HEK293 (cell line): ENCODE data around the gene ERBB2.
"Not testable (repeated sequence)": the region's sequence is repeated elsewhere in the genome, so short reads cannot be mapped to it uniquely, and the experiment has no call there.

ENCODE experiments used
- CTCF ChIA-PET: fragments of 350-600 bp; formaldehyde crosslinking; extraction: SDS; loops from one replicate; lab custom pipeline; 2021; ENCODE audit warnings: antibody characterized with exemption; lab: Yijun Ruan, JAX
- POLR2A ChIA-PET: fragments of 300-600 bp; formaldehyde crosslinking; extraction: SDS; loops from one replicate; lab custom pipeline; 2020; ENCODE audit warnings: antibody characterized with exemption, inconsistent platforms; lab: Yijun Ruan, JAX
- H3K27ac ChIP-seq: fragments of 200-500 bp; sonication (Bioruptor generic); 2 replicates; pipeline ENCODE4 v1.5.1; 2014; ENCODE audit warnings: low read depth, low read length, control low read depth, inconsistent platforms; ENCODE audit errors: extremely low read depth
- H3K36me3 ChIP-seq, 2 experiments: fragments of 200-500 bp in 1 of 2; sonication (Bioruptor generic) in 1 of 2; 1 replicate in 1 of 2; 2 replicates in 1 of 2; pipeline ENCODE4 v1.5.1; 2014 to 2017; ENCODE audit warnings: inconsistent platforms in 2 of 2, low read length in 2 of 2; ENCODE audit not compliant: control insufficient read depth in 2 of 2, insufficient read depth in 1 of 2
- H3K4me1 ChIP-seq: fragments of 200-500 bp; sonication (Bioruptor generic); 2 replicates; pipeline ENCODE4 v1.5.1; 2014; ENCODE audit warnings: mild to moderate bottlenecking, low read length, inconsistent platforms; ENCODE audit not compliant: control insufficient read depth, insufficient read depth
- H3K4me3 ChIP-seq: 2 replicates; pipeline ENCODE4 v1.5.1; 2011; ENCODE audit warnings: low read depth, mild to moderate bottlenecking, control low read depth, low read length, moderate library complexity
- H3K9me3 ChIP-seq: fragments of 200-500 bp; sonication (Bioruptor generic); 2 replicates; pipeline ENCODE4 v1.5.1; 2014; ENCODE audit warnings: low read depth, low read length, inconsistent platforms; ENCODE audit not compliant: control insufficient read depth, insufficient read depth
- ELK4 ChIP-seq: IDR thresholded peaks from 2 replicates; pipeline ENCODE4 v1.6.1; 2011; ENCODE audit warnings: mild to moderate bottlenecking, low read depth, low read length, borderline replicate concordance
- MEIS1 ChIP-seq: sonication (generic); formaldehyde crosslinking; IDR thresholded peaks from 2 replicates; pipeline ENCODE4 v1.8.1; 2022; ENCODE audit warnings: missing genetic modification reagents, mild to moderate bottlenecking, borderline replicate concordance
- OSR2 ChIP-seq: fragments of 450-650 bp; formaldehyde crosslinking; IDR thresholded peaks from 2 replicates; pipeline ENCODE4 v1.5.1; 2016; ENCODE audit warnings: missing biosample characterization, missing genetic modification characterization
- REPIN1 ChIP-seq: fragments of 450-650 bp; formaldehyde crosslinking; IDR thresholded peaks from 2 replicates; pipeline ENCODE4 v1.5.1; 2017; ENCODE audit warnings: missing biosample characterization, missing genetic modification characterization, low read depth
- TCF7L2 ChIP-seq: IDR thresholded peaks from 2 replicates; pipeline ENCODE4 v1.6.1; 2011; ENCODE audit warnings: low read depth, mild to moderate bottlenecking, inconsistent platforms, low read length, moderate library complexity, borderline replicate concordance
- ZBTB20 ChIP-seq: fragments of 450-650 bp; formaldehyde crosslinking; IDR thresholded peaks from 2 replicates; pipeline ENCODE4 v1.5.1; 2016; ENCODE audit warnings: missing biosample characterization, missing genetic modification characterization
- ZBTB44 ChIP-seq: fragments of 450-650 bp; IDR thresholded peaks from 2 replicates; pipeline ENCODE4 v1.5.1; 2018; ENCODE audit warnings: missing biosample characterization, mild to moderate bottlenecking, missing genetic modification characterization
- ZNF114 ChIP-seq: fragments of 450-650 bp; formaldehyde crosslinking; IDR thresholded peaks from 2 replicates; pipeline ENCODE4 v1.5.0; 2017; ENCODE audit warnings: missing biosample characterization, missing genetic modification characterization
- ZNF132 ChIP-seq: fragments of 450-650 bp; formaldehyde crosslinking; IDR thresholded peaks from 2 replicates; pipeline ENCODE4 v1.5.1; 2017; ENCODE audit warnings: missing biosample characterization, missing genetic modification characterization, borderline replicate concordance
- ZNF138 ChIP-seq: fragments of 450-650 bp; formaldehyde crosslinking; IDR thresholded peaks from 2 replicates; pipeline ENCODE4 v1.5.1; 2016; ENCODE audit warnings: missing biosample characterization, missing genetic modification characterization, borderline replicate concordance
- ZNF146 ChIP-seq: fragments of 450-650 bp; formaldehyde crosslinking; IDR thresholded peaks from 2 replicates; pipeline ENCODE4 v1.5.1; 2016; ENCODE audit warnings: missing biosample characterization, missing genetic modification characterization
- ZNF155 ChIP-seq: fragments of 450-650 bp; formaldehyde crosslinking; IDR thresholded peaks from 2 replicates; pipeline ENCODE4 v1.5.1; 2016; ENCODE audit warnings: missing biosample characterization, missing genetic modification characterization
- ZNF16 ChIP-seq: fragments of 450-650 bp; formaldehyde crosslinking; IDR thresholded peaks from 2 replicates; pipeline ENCODE4 v1.5.1; 2016; ENCODE audit warnings: low read depth, missing biosample characterization, missing genetic modification characterization
- ZNF2 ChIP-seq: fragments of 450-650 bp; formaldehyde crosslinking; IDR thresholded peaks from 2 replicates; pipeline ENCODE4 v1.5.1; 2016; ENCODE audit warnings: missing biosample characterization, missing genetic modification characterization
- ZNF211 ChIP-seq: fragments of 450-650 bp; formaldehyde crosslinking; IDR thresholded peaks from 2 replicates; pipeline ENCODE4 v1.5.1; 2016; ENCODE audit warnings: low read depth, missing biosample characterization, missing genetic modification characterization
- ZNF274 ChIP-seq, 2 experiments: fragments of 200-500 bp in 1 of 2; fragments of 450-650 bp in 1 of 2; sonication (Bioruptor generic) in 1 of 2; formaldehyde crosslinking in 1 of 2; IDR thresholded peaks; 2 replicates each; pipeline versions ENCODE4 v1.5.1 to v1.6.1; 2014 to 2016; ENCODE audit warnings: borderline replicate concordance in 1 of 2, inconsistent platforms in 1 of 2, low read length in 1 of 2, missing biosample characterization in 1 of 2, missing genetic modification characterization in 1 of 2
- ZNF311 ChIP-seq: fragments of 450-650 bp; formaldehyde crosslinking; IDR thresholded peaks from 2 replicates; pipeline ENCODE4 v1.5.1; 2017; ENCODE audit warnings: missing biosample characterization, missing genetic modification characterization, borderline replicate concordance
- ZNF391 ChIP-seq: fragments of 450-650 bp; formaldehyde crosslinking; IDR thresholded peaks from 2 replicates; pipeline ENCODE4 v1.5.1; 2016; ENCODE audit warnings: low read depth, missing biosample characterization, missing genetic modification characterization, borderline replicate concordance
- ZNF423 ChIP-seq: fragments of 450-650 bp; formaldehyde crosslinking; IDR thresholded peaks from 2 replicates; pipeline ENCODE4 v1.5.1; 2016; ENCODE audit warnings: missing biosample characterization, missing genetic modification characterization
- ZNF510 ChIP-seq: fragments of 450-650 bp; formaldehyde crosslinking; IDR thresholded peaks from 2 replicates; pipeline ENCODE4 v1.5.1; 2018; ENCODE audit warnings: mild to moderate bottlenecking, missing genetic modification characterization, missing biosample characterization; ENCODE audit not compliant: insufficient replicate concordance
- ZNF521 ChIP-seq: fragments of 450-650 bp; formaldehyde crosslinking; IDR thresholded peaks from 2 replicates; pipeline ENCODE4 v1.5.1; 2017; ENCODE audit warnings: missing biosample characterization, mild to moderate bottlenecking, missing genetic modification characterization
- ZNF529 ChIP-seq: fragments of 450-650 bp; formaldehyde crosslinking; IDR thresholded peaks from 2 replicates; pipeline ENCODE4 v1.5.1; 2017; ENCODE audit warnings: missing genetic modification characterization, missing biosample characterization; ENCODE audit not compliant: insufficient replicate concordance
- ZNF555 ChIP-seq: fragments of 450-650 bp; formaldehyde crosslinking; conservative IDR thresholded peaks from 2 replicates; pipeline ENCODE4 v1.5.1; 2017; ENCODE audit warnings: missing biosample characterization, mild to moderate bottlenecking, missing genetic modification characterization, inconsistent platforms
- ZNF600 ChIP-seq: fragments of 450-650 bp; formaldehyde crosslinking; IDR thresholded peaks from 2 replicates; pipeline ENCODE4 v1.5.1; 2016; ENCODE audit warnings: missing biosample characterization, missing genetic modification characterization
- ZNF626 ChIP-seq: fragments of 450-650 bp; sonication (Bioruptor Pico); formaldehyde crosslinking; IDR thresholded peaks from 2 replicates; pipeline ENCODE4 v1.5.1; 2018; ENCODE audit warnings: missing biosample characterization, missing genetic modification characterization, inconsistent platforms
- ZNF670 ChIP-seq: fragments of 450-650 bp; formaldehyde crosslinking; IDR thresholded peaks from 2 replicates; pipeline ENCODE4 v1.5.1; 2016; ENCODE audit warnings: missing biosample characterization, missing genetic modification characterization, low read depth
- ZNF747 ChIP-seq: fragments of 450-650 bp; formaldehyde crosslinking; IDR thresholded peaks from 2 replicates; pipeline ENCODE4 v1.5.1; 2016; ENCODE audit warnings: missing biosample characterization, missing genetic modification characterization
- ZNF792 ChIP-seq: fragments of 450-650 bp; formaldehyde crosslinking; IDR thresholded peaks from 2 replicates; pipeline ENCODE4 v1.5.1; 2016; ENCODE audit warnings: missing biosample characterization, missing genetic modification characterization
- TF ChIP-seq, protein P1 (sequence below): fragments of 450-650 bp; formaldehyde crosslinking; IDR thresholded peaks from 2 replicates; pipeline ENCODE4 v1.5.1; 2017; ENCODE audit warnings: missing biosample characterization, mild to moderate bottlenecking, missing genetic modification characterization, moderate library complexity

Gene ERBB2

GRCh38 chr17:39711071-39711470, 11.2 kb downstream of the ERBB2 start:
- H3K9me3 ChIP-seq, H3K4me1 ChIP-seq, H3K4me3 ChIP-seq, H3K27ac ChIP-seq: not testable (repeated sequence)
- H3K36me3 ChIP-seq = peaks cover 12 to 87% of the 10 kb centered on the region in 2 experiments
- ChIA-PET POLR2A (interaction anchor here (0.7 kb wide), 1 partner anchor 23 kb away, joined by 3 read pairs; the partner anchor contains the start of gene PGAP3), CTCF (interaction anchor here (0.5 to 0.6 kb wide), 3 partner anchors 10 to 43 kb away, joined by 3 to 5 read pairs (median 5); no protein-coding TSS in a partner anchor)

- Histone ChIP-seq H3K4me1 (no peaks in the 10 kb centered on the region), H3K27ac (no peak overlapping the region), H3K9me3 (no peaks in the 10 kb centered on the region)
- CTCF ChIA-PET = no interaction called here
- POLR2A ChIA-PET = no interaction called here
- no peak for TF ChIP-seq ZNF311 (tag by site-specific recombination)
- TF ChIP-seq ZBTB20 (tag by site-specific recombination) = no peak
- TF ChIP-seq ZNF670 (tag by site-specific recombination) = no peak
- no peak for TF ChIP-seq ZNF155 (tag by site-specific recombination)
- no peak for TF ChIP-seq OSR2 (tag by site-specific recombination)
- TF ChIP-seq ZNF391 (tag by site-specific recombination) = no peak
- TF ChIP-seq ZNF132 = no peak
- no peak for TF ChIP-seq ZNF138
- no peak for TF ChIP-seq ZNF747 (tag by site-specific recombination)
- no peak for TF ChIP-seq ZNF600 (tag by site-specific recombination)
- no peak for TF ChIP-seq ZNF146
- TF ChIP-seq ZNF510 (tag by site-specific recombination) = no peak
- no peak for TF ChIP-seq ZNF555 (tag by site-specific recombination)
- TF ChIP-seq ZNF626 (tag by site-specific recombination) = no peak
- TF ChIP-seq ZNF16 (tag by site-specific recombination) = no peak
- no peak for TF ChIP-seq ZNF521
- TF ChIP-seq, all 188 proteins: peak for 0
- Histone ChIP-seq H3K4me3 (no peak overlapping the region), H3K36me3 (peaks cover 12 to 88% of the 10 kb centered on the region in 2 experiments)
These were observed 12.0 kb downstream of the ERBB2 start for GRCh38 chr17:39711851-39712250.

DNA sequence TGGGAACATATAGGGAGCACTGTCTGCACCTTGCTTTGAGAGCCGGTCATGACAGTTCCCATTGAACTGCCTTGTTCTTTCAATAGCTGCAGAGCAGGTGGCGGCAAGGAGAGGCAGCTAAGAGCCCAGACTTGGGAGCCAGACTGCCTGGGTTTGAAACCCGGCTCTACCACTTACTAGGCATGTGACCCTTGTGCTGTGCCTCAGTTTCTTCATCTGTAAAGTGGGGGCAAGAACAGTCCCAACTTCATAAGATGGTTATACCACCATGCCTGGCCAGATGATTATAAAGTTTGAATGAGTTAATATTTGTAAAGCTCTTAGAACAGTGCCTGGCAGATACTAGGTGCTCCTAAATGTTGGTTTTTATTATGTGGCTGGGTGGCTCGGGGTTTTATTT, 14.4 kb downstream of the ERBB2 start:
- Histone ChIP-seq H3K27ac (no peak overlapping the region), H3K36me3 (peaks cover 18 to 81% of the 10 kb centered on the region in 2 experiments)
- TF ChIP-seq, protein P1, sequence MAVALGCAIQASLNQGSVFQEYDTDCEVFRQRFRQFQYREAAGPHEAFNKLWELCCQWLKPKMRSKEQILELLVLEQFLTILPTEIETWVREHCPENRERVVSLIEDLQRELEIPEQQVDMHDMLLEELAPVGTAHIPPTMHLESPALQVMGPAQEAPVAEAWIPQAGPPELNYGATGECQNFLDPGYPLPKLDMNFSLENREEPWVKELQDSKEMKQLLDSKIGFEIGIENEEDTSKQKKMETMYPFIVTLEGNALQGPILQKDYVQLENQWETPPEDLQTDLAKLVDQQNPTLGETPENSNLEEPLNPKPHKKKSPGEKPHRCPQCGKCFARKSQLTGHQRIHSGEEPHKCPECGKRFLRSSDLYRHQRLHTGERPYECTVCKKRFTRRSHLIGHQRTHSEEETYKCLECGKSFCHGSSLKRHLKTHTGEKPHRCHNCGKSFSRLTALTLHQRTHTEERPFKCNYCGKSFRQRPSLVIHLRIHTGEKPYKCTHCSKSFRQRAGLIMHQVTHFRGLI = no peak
- TF ChIP-seq ZNF211 (no peak), ZNF274 (IDR thresholded peaks at IDR 0.05; ENCODE audit: low read length) (no peak), ZNF274 (tag by site-specific recombination; IDR thresholded peaks at IDR 0.05; ENCODE audit: borderline replicate concordance) (no peak), ZNF423 (tag by site-specific recombination) (no peak), REPIN1 (no peak), MEIS1 (CRISPR knock-in tag) (no peak), TCF7L2 (no peak), ZNF792 (tag by site-specific recombination) (no peak), ZNF529 (tag by site-specific recombination) (no peak), ZNF114 (tag by site-specific recombination) (no peak), ZNF555 (tag by site-specific recombination) (no peak), ZNF132 (no peak), ELK4 (no peak), ZNF2 (tag by site-specific recombination) (no peak), ZNF146 (no peak), ZBTB44 (tag by site-specific recombination) (no peak)

More for the DNA sequence above, 14.4 kb downstream of the ERBB2 start:
- CTCF ChIA-PET = interaction anchor here (0.9 kb wide), 1 partner anchor 15 kb away, joined by 6 read pairs; the partner anchor contains the start of gene MIEN1
- Histone ChIP-seq H3K4me1 (no peaks in the 10 kb centered on the region), H3K4me3 (no peak overlapping the region), H3K9me3 (no peaks in the 10 kb centered on the region)
- POLR2A ChIA-PET = interaction anchor here (1.0 kb wide), 1 partner anchor 12 kb away, joined by 5 read pairs; no protein-coding TSS in a partner anchor
